GM10847 (cell line): Measurements from ENCODE around the gene AQP12B.

Experiments
- POLR2A ChIP-seq: IDR thresholded peaks from 2 replicates; pipeline ENCODE4 v1.6.1; 2011; ENCODE audit not compliant: insufficient read length; ENCODE audit errors: extremely low read depth

Gene AQP12B

GRCh38 chr2:240687741-240688552, 5.3 kb upstream of the AQP12B start:
- TF ChIP-seq POLR2A: no peak

- TF ChIP-seq POLR2A: no peak
Measured at GRCh38 chr2:240687045-240687740, 4.5 kb upstream of the AQP12B start.

- no peak for TF ChIP-seq POLR2A
Measured at GRCh38 chr2:240686460-240686859, 3.8 kb upstream of the AQP12B start.

GRCh38 chr2:240685771-240686371, 3.2 kb upstream of the AQP12B start:
- TF ChIP-seq POLR2A: no peak

DNA sequence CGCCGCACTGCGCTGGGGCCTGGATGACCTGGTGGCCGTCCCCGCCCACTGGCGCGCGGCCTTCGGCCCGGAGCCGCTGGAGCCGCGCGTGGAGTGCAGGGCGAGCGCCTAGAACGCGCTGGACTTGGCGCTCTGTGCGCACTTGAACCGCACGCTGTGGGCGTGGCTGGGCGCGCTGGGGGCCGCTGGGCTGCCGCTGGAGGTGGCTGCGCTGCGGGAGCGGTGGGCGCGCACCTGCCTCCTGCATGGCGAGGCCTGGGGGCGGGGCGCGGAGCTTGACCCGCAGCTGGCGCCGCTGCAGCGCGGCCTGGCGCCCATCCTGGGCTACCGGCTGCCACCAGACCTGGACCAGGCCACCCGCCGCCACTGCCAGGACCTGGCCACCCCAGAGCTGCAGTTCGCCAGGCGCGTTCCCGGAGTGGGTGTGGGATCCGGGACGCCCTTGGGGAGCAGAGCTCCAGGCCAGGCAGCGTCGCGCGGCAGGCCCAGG, 9.9 kb downstream of the AQP12B start:
- no peak for TF ChIP-seq POLR2A

- no peak for TF ChIP-seq POLR2A
Measured at GRCh38 chr2:240672076-240672700, 10.5 kb downstream of the AQP12B start.

DNA sequence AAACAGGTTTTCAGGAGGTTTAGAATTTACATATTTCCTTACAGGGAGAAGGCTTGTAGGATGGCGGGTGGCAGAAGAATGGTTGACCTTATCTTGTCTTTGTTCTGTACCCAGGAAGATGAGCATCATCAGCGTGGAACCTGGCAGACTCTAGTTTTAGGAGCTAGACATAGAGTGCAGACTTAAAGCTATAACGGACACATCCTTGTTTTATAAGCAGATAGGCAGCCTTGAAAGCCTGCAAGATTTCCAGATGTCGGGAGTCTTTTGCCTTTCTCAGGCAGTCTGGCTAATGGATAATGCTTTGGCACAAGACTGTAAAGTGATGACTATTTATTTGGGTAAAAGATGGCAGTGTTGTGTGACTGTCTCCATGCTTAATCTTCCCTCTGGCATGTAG, 11.7 kb downstream of the AQP12B start:
- TF ChIP-seq POLR2A: no peak

- TF ChIP-seq POLR2A: no peak
Measured at GRCh38 chr2:240670402-240670801, 12.3 kb downstream of the AQP12B start.

- TF ChIP-seq POLR2A: no peak
Measured at GRCh38 chr2:240664622-240665021, 18.1 kb downstream of the AQP12B start.

DNA sequence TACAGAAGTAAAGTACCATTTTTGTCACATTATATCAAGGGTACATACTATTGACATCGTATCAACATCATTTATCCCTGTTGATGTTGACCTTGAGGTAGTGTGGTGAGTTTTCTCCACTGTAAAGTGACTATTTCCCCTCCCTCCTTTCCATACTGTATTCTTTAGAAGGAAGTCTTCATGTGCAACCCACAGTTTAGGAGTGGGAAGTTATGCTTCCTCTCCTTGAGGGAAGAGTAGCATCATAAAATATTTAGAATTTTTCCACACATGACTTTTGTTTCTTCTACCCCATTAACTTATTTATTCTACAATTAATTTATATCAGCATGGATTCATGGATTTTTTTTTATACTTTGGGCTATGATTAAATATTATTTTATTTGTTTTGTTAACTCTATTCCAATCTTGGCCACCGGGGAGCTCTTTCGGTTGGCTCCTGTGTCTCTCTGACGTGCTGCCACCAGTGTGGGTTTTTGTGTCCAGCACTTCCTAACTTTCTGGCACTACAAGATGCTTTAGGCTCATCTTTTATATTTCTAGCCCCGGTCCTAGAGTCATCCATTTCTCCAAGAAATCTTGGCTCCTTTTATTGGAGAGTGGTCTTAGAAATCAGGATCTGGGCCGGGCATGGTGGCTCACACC, 19.0 kb downstream of the AQP12B start:
- TF ChIP-seq POLR2A: no peak

GRCh38 chr2:240662681-240663080, 20.0 kb downstream of the AQP12B start:
- no peak for TF ChIP-seq POLR2A

- TF ChIP-seq POLR2A: no peak
Measured at GRCh38 chr2:240655931-240656886, 26.5 kb downstream of the AQP12B start.

DNA sequence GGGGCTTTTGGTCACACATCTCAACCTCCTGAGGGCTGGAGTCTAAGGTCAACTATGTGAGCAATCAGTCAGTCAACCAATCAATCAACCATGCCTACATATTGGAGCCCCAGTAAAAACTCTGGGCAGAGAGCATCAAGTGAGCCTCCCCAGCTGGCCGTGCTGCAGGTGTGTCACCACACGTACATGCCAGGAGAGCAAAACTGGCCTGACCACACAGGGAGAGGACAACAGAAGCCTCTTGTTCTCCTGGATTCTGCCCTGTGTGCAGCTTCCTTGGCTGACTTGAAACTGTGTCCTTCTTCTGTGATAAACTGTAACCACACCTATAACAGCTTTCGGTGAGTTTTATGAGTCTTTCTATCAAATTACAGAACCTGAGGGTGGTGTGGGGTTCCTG, 31.5 kb downstream of the AQP12B start:
- no peak for TF ChIP-seq POLR2A
